Measurements from ENCODE around the gene CRELD2.

- TF ChIP-seq, protein P1, sequence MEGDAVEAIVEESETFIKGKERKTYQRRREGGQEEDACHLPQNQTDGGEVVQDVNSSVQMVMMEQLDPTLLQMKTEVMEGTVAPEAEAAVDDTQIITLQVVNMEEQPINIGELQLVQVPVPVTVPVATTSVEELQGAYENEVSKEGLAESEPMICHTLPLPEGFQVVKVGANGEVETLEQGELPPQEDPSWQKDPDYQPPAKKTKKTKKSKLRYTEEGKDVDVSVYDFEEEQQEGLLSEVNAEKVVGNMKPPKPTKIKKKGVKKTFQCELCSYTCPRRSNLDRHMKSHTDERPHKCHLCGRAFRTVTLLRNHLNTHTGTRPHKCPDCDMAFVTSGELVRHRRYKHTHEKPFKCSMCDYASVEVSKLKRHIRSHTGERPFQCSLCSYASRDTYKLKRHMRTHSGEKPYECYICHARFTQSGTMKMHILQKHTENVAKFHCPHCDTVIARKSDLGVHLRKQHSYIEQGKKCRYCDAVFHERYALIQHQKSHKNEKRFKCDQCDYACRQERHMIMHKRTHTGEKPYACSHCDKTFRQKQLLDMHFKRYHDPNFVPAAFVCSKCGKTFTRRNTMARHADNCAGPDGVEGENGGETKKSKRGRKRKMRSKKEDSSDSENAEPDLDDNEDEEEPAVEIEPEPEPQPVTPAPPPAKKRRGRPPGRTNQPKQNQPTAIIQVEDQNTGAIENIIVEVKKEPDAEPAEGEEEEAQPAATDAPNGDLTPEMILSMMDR (IDR thresholded peaks at IDR 0.05): no peak
- TF ChIP-seq POLR2A (IDR thresholded peaks at IDR 0.05): no peak
Observed at GRCh38 chr22:49969751-49970527, 51.5 kb downstream of the CRELD2 start.

All from thyroid gland (tissue), 4 donors.